GM12875 (cell line): ENCODE data around the gene GUK1.

Experiments
- H3K4me3 ChIP-seq: one replicate; pipeline ENCODE4 v1.5.1; 2011; ENCODE audit warnings: low read depth, low read length, control low read depth
- CTCF ChIP-seq: IDR thresholded peaks from 2 replicates; pipeline ENCODE4 v1.5.1; 2011; ENCODE audit warnings: low read depth, mild to moderate bottlenecking, control low read depth, inconsistent platforms, low read length, moderate library complexity, borderline replicate concordance; ENCODE audit not compliant: insufficient read depth

The GUK1 gene

DNA sequence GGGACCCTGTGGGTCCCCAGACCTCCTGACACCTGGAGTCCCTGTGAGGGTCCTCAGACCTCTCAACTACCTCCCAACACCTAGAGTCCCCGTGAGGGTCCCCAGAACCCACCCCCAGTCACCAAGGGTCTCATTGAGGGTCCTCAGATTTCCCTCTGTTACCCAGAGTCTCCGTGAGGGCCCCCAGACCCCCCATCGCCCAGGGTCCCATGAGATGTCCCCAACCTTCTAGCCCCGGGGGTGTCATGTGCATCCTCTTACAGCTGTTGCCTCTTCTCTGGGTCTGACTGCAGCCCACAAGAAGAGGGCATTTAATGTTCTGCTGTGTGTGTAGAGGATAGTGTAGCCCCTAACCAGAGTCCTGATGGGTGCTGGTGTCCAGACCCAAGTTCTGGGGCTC, 7.7 kb downstream of the GUK1 start:
- TF ChIP-seq CTCF: no peak
- no peak overlapping the region for H3K4me3 ChIP-seq

GRCh38 chr1:228148196-228148861, 8.2 kb downstream of the GUK1 start:
- TF ChIP-seq CTCF: no peak
- no peak overlapping the region for H3K4me3 ChIP-seq

GRCh38 chr1:228148935-228149405, 8.9 kb downstream of the GUK1 start:
- no peak for TF ChIP-seq CTCF
- no peak overlapping the region for H3K4me3 ChIP-seq

GRCh38 chr1:228149406-228150119, 9.5 kb downstream of the GUK1 start, which contains the start of gene GJC2:
GJC2 (plus strand) TSS chr1:228149930; CDS start chr1:228157759, 7,829 bp downstream.
- H3K4me3 ChIP-seq: no peak within 1 kb of the TSS
- TF ChIP-seq CTCF: no peak

GRCh38 chr1:228150120-228150460, 10.0 kb downstream of the GUK1 start:
- H3K4me3 ChIP-seq: no peak overlapping the region
- TF ChIP-seq CTCF: no peak

DNA sequence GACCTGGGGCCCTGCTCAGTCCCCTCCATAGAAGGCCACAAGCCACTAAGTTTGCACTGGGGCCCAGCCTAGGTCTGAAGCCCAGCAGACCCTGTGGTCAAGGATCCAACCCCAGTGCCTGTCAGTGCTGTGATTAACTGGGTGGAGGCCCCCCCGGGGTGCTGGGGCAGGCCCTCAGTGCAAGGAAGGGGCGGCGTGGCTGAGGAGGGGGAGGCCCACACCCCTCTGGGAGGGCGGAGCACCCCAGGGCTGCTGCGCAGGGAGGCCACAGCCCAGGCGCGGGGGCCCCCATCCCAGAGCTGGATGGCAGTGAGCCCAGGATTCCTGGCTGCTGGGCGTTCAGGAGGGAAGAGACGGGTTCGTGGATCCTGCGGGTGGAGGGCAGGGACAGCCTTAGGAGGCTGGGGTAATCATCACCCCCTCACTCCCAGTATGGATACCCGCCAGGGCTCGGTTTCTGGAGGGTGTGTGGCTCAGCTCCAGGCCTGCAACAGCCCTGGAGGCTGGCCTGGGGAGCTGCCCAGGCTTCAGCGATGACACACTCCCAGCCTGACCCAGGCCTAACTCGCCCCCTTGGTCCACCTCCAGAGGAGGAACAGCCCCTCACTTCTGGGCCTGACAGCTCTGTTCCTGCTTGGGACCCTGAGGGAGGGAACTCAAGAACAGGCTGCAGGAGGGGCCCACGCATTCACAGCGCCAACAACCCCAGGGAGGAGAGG, 10.5 kb downstream of the GUK1 start:
- no peak overlapping the region for H3K4me3 ChIP-seq
- no peak for TF ChIP-seq CTCF
